Stimulated activated CD8-positive, alpha-beta memory T cell treated with anti-CD3 and anti-CD28 coated beads, Interleukin-15, amount 100 ng/mL, for 24 hours (primary cell): ENCODE results near the gene CAPN1.

Experiments used
- DNase-seq: peaks from one replicate; pipeline ENCODE4 v3.0.0-alpha.2; 2020; ENCODE audit warnings: low read depth

The CAPN1 gene

GRCh38 chr11:65204143-65204542 lies 22.4 kb downstream of the CAPN1 start:
- DNase-seq, result no peak

GRCh38 chr11:65204646-65205601 lies 23.2 kb downstream of the CAPN1 start:
- no peak for DNase-seq

- no peak for DNase-seq
Measured at GRCh38 chr11:65205602-65205967, 23.9 kb downstream of the CAPN1 start.

- DNase-seq, result no peak
Measured at GRCh38 chr11:65206441-65206841, 24.7 kb downstream of the CAPN1 start.

GRCh38 chr11:65206901-65207300 lies 25.2 kb downstream of the CAPN1 start:
- no peak for DNase-seq

GRCh38 chr11:65207918-65208784 lies 26.4 kb downstream of the CAPN1 start:
- no peak for DNase-seq

- DNase-seq, result no peak
Measured at GRCh38 chr11:65208785-65209710, 27.3 kb downstream of the CAPN1 start.

GRCh38 chr11:65209711-65210360 lies 28.1 kb downstream of the CAPN1 start:
- DNase-seq, result no peak

GRCh38 chr11:65210361-65210731 lies 28.6 kb downstream of the CAPN1 start:
- DNase-seq, result no peak

GRCh38 chr11:65210748-65211147 lies 29.0 kb downstream of the CAPN1 start:
- no peak for DNase-seq

GRCh38 chr11:65211293-65212105 lies 29.8 kb downstream of the CAPN1 start:
- DNase-seq, result no peak

- DNase-seq, result no peak
Measured at GRCh38 chr11:65212226-65212801, 30.6 kb downstream of the CAPN1 start.

- DNase-seq, result no peak
Measured at GRCh38 chr11:65213322-65214211, 31.8 kb downstream of the CAPN1 start.

- DNase-seq, result no peak
Measured at GRCh38 chr11:65214212-65214845, 32.6 kb downstream of the CAPN1 start.

- DNase-seq, result no peak
Measured at GRCh38 chr11:65215441-65216076, 33.8 kb downstream of the CAPN1 start.

- DNase-seq, result no peak
Measured at GRCh38 chr11:65216830-65217229, 35.1 kb downstream of the CAPN1 start.

- no peak for DNase-seq
Measured at GRCh38 chr11:65217441-65218423, 36.0 kb downstream of the CAPN1 start.
